Lower lobe of right lung (tissue), 2 donors: ENCODE results near the gene CADM4. TPM values are rescaled to one million over a fixed set of nuclear protein-coding genes. Genes with fewer than 3 reads are reported as not detected.

Experiments
- ATAC-seq, 2 donors: fragments of 200-7000 bp; cut with Tn5 transposase; one replicate each; pipeline ENCODE4 v1.9.1; 2020 to 2022; ENCODE audit warnings: mild to moderate bottlenecking in 2 of 2, moderate library complexity in 2 of 2
- DNase-seq: peaks from one replicate; pipeline ENCODE4 v3.0.0-alpha.2; 2020
- H3K27ac ChIP-seq: fragments of 200-600 bp; one replicate; pipeline ENCODE4 v1.8.0; 2022
- H3K27me3 ChIP-seq: fragments of 200-600 bp; one replicate; pipeline ENCODE4 v1.8.0; 2022; ENCODE audit warnings: low read depth
- H3K36me3 ChIP-seq: fragments of 200-600 bp; one replicate; pipeline ENCODE4 v1.8.0; 2022; ENCODE audit warnings: mild to moderate bottlenecking
- H3K4me1 ChIP-seq: fragments of 200-600 bp; one replicate; pipeline ENCODE4 v1.8.0; 2022
- H3K4me3 ChIP-seq: fragments of 200-600 bp; one replicate; pipeline ENCODE4 v1.8.0; 2022; ENCODE audit warnings: mild to moderate bottlenecking
- H3K9me3 ChIP-seq: fragments of 200-600 bp; one replicate; pipeline ENCODE4 v1.8.0; 2022
- CTCF ChIP-seq: fragments of 200-600 bp; IDR thresholded peaks from one replicate; pipeline ENCODE4 v1.8.0; 2022; ENCODE audit warnings: antibody characterized with exemption, mild to moderate bottlenecking
- intact Hi-C: fragments of 100-400 bp; cut with DNase I; formaldehyde crosslinking; loops from one replicate; pipeline ENCODE4 v1.11.0; 2022
- total RNA-seq: library from RNA; stranded (reverse); fragmentation: NEBNext Ultra II Directional; extraction: Animal tissue kit (Norgen Biotek cat#: 25700); gene quantifications from one replicate; pipeline ENCODE4 v1.2.1, GENCODE V29; 2021
- donor health status: DM: no; HTN: yes; CAD: no; lungs with severe emphysema.

The CADM4 gene
- total RNA-seq, 1 donor from 2014 or later: 8.1 TPM

GRCh38 chr19:43642531-43642930, 2.9 kb upstream of the CADM4 start:
- Histone ChIP-seq H3K27ac (no peak overlapping the region), H3K4me3 (no peak overlapping the region), H3K27me3 (peaks cover 3% of the 10 kb centered on the region), H3K9me3 (no peaks in the 10 kb centered on the region), H3K4me1 (peaks cover 8% of the 10 kb centered on the region), H3K36me3 (peaks cover 12% of the 10 kb centered on the region)
- TF ChIP-seq CTCF: no peak
- no peak for DNase-seq
- intact Hi-C loops: no loop called here
- no peak for ATAC-seq

- ATAC-seq (no peak), DNase-seq (no peak)
- Histone ChIP-seq H3K4me3 (no peak overlapping the region), H3K9me3 (no peaks in the 10 kb centered on the region), H3K27ac (no peak overlapping the region), H3K4me1 (peaks cover 8% of the 10 kb centered on the region), H3K27me3 (peaks cover 4% of the 10 kb centered on the region), H3K36me3 (no peaks in the 10 kb centered on the region)
- no peak for TF ChIP-seq CTCF
- intact Hi-C loops: no loop called here
Measured at GRCh38 chr19:43641333-43641732, 1.7 kb upstream of the CADM4 start.

- no peak for TF ChIP-seq CTCF
- no peaks in the 10 kb centered on the region for H3K9me3 ChIP-seq
- peak overlapping the region; percentile 54 for H3K4me3 ChIP-seq
- H3K4me1 ChIP-seq: peaks cover 8% of the 10 kb centered on the region
- intact Hi-C loops: no loop called here
- no peak overlapping the region for H3K27ac ChIP-seq
- no peak for DNase-seq
- ATAC-seq: peak; percentile 18 to 40
- no peaks in the 10 kb centered on the region for H3K36me3 ChIP-seq
- H3K27me3 ChIP-seq: peaks cover 8% of the 10 kb centered on the region
Measured at GRCh38 chr19:43640424-43640757, 741 bp upstream of the CADM4 start.

- DNase-seq (no peak), ATAC-seq (no peak)
- Histone ChIP-seq H3K27ac (no peak overlapping the region), H3K4me3 (peak overlapping the region; percentile 37), H3K9me3 (no peaks in the 10 kb centered on the region), H3K4me1 (peaks cover 8% of the 10 kb centered on the region), H3K36me3 (no peaks in the 10 kb centered on the region), H3K27me3 (peaks cover 8% of the 10 kb centered on the region)
- no peak for TF ChIP-seq CTCF
- intact Hi-C loops: no loop called here
Measured at GRCh38 chr19:43638995-43639518, 593 bp downstream of the CADM4 start.

- H3K27ac ChIP-seq: no peak overlapping the region
- no peak for ATAC-seq
- H3K9me3 ChIP-seq: no peaks in the 10 kb centered on the region
- no peak for TF ChIP-seq CTCF
- intact Hi-C loops: no loop called here
- H3K36me3 ChIP-seq: no peaks in the 10 kb centered on the region
- no peak overlapping the region for H3K4me3 ChIP-seq
- peaks cover 8% of the 10 kb centered on the region for H3K4me1 ChIP-seq
- peaks cover 8% of the 10 kb centered on the region for H3K27me3 ChIP-seq
- no peak for DNase-seq
Measured at GRCh38 chr19:43638214-43638994, 1.2 kb downstream of the CADM4 start.
